Hematopoietic multipotent progenitor cell treated with erythropoietin and hydrocortisone succinate and interleukin-3 and kit ligand, for 8 days (in vitro differentiated cells): Measurements from ENCODE around the gene SPCS2.
A peak's percentile ranks its signal among the peaks of the same experiment; 100 is the strongest.
"Not testable (repeated sequence)": the region's sequence is repeated elsewhere in the genome, so short reads cannot be mapped to it uniquely, and the experiment has no call there.

ENCODE experiments used
- DNase-seq: peaks from one replicate; pipeline ENCODE4 v3.0.0-alpha.2; 2015

Gene SPCS2

DNA sequence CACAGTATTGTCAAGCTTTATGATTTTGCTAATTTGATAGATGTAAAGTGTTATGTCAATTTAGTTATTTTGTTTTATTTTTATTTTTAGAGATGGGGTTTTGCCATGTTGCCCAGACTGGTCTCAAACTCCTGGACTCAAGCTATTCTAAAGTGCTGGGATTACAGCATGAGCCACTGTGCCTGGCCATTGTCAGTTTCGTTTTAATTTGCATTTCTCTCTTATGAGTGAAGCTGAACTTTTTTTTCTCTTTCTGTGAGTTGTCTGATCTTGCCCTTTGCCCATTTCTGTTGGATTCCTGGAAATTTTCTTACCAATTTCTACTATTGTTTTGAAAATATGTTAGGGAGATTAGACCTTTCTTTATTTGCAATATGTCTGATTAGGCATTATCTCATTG lies 55.1 kb downstream of the SPCS2 start:
- DNase-seq = peak; percentile 19

DNA sequence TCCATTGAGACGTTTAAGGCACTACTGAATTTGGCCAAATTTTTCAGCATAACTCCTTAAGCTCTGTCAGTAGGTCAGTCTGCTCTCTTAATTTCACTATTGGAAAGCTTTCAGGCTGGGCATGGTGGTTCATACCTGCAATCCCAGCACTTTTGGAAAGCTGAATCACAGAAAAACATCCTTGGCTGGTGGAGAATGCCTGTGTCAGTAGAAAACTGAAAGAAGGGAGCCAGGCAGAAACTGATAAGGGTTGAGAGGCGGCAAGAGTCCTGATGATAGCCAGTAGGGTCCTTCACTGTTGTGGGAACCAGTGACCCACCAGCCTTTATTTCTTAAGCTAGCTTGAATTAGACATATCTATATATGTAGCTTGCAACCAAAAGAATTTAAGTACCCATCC lies 62.3 kb downstream of the SPCS2 start:
- DNase-seq = no peak

DNA sequence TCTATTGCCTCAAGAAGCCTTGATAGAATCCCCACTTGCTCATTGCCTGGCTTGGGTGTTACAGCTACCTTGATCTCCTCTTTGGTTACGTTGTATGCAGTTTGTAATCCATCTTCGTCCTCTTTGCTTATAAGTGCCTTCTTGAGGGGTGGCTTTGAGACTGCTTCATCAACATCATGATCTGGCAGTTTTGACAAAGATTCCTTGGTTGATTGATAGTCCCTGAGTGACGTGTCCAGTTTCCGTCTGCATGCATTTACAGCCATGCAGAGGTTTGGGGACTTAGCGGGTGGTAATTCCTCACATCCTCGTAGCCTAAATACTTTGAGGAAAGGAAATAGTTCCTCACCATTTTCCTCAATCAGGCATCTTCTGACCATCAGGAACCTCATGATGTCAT lies 62.8 kb downstream of the SPCS2 start:
- DNase-seq = no peak

DNA sequence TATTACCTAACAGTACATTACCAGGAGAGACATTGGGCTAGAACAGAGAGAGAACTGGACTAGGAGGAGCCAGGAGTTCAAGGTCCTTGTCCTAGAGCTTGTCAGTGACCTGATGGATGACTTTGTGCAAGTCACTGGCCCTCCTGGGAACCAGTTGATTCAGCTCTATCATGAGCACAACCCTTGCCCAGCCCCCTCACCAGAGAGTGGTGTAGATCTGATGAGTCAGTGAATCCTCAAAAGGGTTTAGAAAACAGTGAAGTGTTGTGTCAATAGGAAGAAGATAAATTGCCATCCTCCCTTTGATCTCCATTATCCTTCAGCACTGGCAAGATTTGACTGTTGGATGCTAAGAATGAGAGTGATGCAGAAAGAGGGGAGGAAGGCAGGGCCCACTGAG lies 64.0 kb downstream of the SPCS2 start:
- peak; percentile 18 for DNase-seq

DNA sequence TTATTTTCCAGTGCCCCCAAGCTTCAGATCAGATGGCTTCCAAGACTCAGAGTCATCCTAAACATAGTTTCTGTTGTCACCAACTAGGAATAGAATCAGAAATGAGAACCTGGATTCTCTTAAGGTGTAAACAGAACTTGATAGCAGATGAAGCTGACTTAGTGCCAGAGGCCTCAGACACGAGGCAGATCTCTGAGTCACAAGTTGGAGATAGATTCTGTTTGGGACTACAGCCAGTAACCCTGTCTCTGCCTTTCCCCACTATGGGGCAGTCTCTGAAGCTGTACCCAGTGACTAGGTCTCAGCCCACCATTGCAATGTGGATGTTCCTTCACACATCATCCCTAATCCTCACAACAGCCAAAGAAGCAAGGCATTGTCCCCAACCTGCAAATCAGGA lies 65.1 kb downstream of the SPCS2 start:
- peak; percentile 24 for DNase-seq

DNA sequence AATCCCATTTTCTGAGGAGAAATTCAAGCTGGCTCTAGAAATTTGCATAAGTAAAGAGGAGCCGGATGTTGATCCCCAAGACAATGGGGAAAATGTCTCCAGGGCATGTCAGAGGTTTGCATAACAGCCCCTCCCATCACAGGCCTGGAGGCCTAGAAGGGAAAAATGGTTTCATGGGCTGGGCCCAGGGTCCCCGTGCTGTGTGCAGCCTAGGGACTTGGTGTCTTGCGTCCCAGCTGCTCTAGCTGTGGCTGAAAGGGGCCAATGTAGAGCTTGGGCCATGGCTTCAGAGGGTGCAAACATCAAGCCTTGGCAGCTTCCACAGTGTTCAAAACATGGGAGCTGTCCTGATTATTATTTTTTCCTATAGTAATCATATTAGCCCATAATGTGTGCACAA lies 70.1 kb downstream of the SPCS2 start:
- not testable (repeated sequence) for DNase-seq

DNA sequence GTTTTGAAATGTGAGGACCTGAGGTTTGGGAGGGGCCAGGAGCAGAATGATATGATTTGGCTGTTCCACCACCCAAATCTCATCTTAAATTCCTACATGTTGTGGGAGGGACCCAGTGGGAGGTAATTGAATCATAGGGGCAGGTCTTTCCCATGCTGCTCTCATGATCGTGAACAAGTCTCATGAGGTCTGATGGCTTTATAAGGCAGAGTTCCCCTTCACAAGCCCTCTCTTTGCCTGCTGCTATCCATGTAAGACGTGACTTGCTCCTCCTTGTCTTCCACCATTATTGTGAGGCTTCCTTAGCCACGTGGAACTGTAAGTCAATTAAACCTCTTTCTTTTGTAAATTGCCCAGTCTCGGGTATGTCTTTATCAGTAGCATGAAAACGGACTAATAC lies 71.3 kb downstream of the SPCS2 start:
- DNase-seq = not testable (repeated sequence)

DNA sequence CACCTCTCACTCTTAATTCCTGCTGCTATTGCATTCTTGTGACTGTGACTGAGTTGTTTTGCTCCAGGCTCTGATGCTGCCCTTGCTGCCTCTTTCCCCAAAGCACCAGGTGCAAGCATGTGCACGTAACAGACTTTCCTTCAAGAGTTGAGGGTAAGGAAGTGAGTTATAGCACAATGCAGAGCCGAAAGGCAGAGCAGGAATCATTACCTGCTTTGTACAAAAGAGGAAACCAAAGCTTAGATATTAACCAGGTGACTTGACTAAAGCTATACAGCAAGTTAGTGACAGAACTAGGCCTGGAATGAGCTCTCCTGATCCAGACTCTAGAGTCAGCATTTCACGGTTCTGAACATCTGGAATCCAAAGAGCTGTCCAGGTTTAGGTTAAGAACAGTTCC lies 73.2 kb downstream of the SPCS2 start:
- no peak for DNase-seq

DNA sequence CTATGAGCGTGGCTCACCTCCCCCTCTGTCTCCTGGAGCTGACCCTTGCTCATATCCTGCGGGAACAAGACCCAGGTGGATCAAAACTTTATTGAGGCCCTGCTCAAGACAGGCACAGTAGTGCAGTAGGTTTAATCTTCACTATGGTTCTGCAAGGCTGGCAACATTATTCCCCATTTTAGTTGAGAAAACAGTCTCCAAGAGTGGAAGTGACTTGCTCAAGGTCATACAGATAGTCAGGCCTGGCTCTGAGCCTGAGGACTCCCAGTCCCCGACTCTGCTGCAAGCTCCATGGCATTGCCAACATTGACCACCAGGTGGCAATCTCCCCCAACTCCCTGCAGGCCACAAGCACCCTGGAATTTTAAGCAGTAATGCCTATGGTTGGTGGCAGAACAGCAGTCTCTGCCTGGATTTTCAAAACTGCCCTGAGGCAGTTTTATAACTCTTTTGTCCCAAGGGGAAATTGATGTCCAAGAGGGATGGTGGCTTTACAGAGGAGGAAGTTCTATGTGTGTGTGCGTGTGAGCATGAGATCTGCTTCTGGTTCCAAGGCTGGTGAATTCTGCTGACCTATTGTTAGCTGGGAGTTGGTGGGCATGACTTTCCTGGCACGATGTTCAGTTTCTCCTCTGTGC lies 73.8 kb downstream of the SPCS2 start:
- DNase-seq = peak; percentile 86

DNA sequence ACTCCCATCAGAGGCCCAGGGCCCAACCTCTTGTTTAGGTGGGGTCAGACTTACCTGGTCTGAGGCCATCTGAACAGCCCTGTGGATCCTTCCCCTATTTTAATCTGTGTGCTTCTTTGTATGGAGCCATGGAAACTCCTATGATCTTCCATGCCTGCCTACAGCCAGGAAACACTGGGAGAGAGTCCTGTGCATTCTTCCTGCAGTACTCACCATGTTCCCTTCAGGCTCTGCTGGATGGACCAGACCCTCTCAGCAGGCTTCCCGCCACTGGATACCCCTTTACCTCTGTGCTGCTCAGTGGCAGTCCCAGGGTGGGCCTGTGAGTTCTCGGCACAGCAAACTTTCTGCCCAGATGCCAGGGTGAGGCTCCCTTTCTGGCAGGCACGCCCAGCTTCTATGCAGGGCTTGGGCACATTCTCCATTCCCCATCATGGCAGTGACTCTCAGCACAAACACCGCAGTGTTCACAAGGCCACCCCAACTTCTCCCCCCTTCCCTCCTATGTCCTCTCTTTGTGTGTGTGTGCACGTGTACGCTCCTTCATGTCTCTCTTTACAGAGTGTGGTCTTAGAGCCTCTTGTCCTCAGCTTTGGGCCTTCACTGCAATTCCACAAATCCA lies 74.5 kb downstream of the SPCS2 start:
- no peak for DNase-seq

DNA sequence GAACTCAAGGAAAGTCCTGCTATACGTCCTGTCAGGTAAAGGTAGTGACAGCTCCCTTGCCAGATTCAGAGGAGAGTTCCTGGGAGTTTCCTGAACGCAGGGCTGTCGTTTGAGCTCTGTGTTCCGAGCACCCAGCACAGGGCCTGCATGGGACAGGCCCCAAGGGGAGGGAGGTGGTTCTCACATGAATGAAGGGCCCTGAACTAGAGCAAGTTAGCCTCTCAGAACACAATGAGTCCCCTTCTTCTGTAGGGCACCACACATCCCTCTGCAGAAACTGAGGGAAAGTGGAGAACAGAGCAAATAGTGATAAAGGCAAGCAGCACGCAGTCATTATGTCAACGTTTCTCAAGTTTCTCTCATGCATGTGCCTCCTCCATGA lies 75.0 kb downstream of the SPCS2 start:
- DNase-seq = no peak

DNA sequence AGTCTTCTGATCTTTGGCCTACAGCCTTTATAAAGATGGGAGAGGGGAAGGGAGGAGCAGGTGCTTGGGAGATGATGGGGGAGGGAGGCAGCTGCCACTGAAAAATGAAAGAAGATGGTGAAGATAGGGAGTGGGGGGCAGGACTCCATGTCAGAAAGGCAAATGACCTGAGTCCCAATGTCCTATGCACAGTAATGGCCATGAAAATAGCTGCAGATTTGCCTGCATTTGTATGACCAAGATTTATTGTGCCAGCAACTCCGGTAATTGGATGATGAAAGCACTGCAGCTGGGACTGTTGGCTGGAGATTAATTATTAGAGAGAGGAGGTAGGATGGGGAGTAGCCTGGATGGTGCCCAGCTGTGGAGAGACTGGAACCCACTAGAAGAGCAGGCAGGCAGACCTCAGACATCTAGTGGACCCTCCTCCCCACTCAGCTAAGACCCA lies 75.7 kb downstream of the SPCS2 start:
- no peak for DNase-seq

DNA sequence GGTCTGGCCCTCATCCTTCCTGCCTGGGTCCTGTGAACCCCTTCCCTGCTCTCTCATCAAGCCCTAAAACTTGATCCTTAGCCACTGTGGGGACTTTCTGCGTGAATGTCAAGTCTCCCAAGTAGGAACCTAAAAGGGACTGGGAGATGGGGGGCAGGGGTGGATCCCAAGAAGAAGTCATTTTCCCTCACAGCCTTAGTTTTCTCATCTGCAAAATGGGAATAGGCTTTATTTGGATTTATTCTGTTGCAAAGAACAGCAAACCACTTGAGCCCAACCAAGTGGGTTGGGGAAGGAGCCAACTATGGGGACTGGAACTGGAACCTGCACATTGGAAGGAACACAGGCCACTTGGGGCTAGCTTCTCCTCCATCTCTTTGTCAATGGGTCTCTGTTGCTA lies 76.5 kb downstream of the SPCS2 start:
- no peak for DNase-seq

DNA sequence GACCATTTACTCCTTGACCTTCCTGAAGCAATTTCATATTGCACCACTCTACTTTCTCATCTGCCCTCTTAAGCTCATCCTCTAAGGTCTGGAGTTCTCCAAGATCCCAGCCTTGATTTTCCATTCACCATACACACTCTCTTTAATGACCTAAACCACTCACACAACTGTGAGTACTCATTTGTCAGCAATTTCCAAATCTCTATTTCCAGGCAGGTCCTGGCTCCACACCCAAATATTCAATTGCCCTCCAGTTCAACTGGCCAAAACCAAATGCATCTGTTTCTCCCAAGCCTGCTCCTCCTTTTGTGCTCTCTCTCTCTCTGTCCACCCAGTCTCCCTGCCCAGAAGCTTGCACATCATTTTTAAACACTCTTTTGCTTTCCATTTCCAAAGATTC lies 79.3 kb downstream of the SPCS2 start:
- no peak for DNase-seq
